ENCODE measurements around the gene PLCB3. TPM values are rescaled to one million over a fixed set of nuclear protein-coding genes. Genes with fewer than 3 reads are reported as not detected.
A peak's percentile ranks its signal among the peaks of the same experiment; 100 is the strongest.
"Not testable (repeated sequence)": the region's sequence is repeated elsewhere in the genome, so short reads cannot be mapped to it uniquely, and the experiment has no call there.

Gene PLCB3
- total RNA-seq, 1 experiment from 2014 or later, result 34.6 TPM

DNA sequence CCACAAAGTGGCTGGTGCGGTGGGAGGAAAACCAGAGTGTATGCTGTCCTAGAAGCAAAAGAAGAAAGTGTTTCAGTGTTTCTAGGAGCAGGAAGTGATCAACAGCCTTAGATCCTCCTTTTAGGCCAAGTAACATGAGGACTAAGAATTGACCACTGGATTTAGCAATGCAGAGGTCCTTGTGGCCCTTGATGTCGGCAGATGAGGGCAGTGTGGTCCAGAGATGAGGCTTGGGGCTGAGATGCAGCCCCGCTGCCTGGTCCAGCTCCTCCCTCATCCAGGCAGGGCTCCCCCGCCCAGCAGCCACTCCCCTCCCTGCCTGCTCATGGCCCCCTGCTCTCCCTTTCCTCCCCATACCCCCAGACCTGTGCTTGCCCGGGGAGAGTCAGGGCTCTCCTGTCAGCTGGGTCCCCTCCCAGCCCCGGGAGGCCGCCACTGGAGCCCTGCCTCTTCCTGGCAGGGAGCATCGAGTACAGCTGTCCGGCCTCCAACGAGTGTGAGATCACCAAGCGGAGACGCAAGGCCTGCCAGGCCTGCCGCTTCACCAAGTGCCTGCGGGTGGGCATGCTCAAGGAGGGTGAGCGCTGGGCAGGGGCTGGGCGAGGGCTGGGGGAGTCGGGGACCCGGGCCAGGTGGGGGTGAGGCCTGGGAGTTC is 62.3 kb downstream of the PLCB3 start:
- H3K27ac Mint-ChIP-seq (ENCODE audit: low read depth, unreplicated experiment), result peak overlapping the region; percentile 61
- H3K4me1 Mint-ChIP-seq (ENCODE audit: insufficient read depth, unreplicated experiment), result peaks cover 15% of the 10 kb centered on the region
- BruUV-seq (replicated peaks), result no TSS peak
- no peaks in the 10 kb centered on the region for H3K9me3 Mint-ChIP-seq (ENCODE audit: unreplicated experiment)
- intact Hi-C loops (cut with micrococcal nuclease), result no loop called here
- no peak for DNase-seq (ENCODE audit: unreplicated experiment)
- TF ChIP-seq, protein P1, sequence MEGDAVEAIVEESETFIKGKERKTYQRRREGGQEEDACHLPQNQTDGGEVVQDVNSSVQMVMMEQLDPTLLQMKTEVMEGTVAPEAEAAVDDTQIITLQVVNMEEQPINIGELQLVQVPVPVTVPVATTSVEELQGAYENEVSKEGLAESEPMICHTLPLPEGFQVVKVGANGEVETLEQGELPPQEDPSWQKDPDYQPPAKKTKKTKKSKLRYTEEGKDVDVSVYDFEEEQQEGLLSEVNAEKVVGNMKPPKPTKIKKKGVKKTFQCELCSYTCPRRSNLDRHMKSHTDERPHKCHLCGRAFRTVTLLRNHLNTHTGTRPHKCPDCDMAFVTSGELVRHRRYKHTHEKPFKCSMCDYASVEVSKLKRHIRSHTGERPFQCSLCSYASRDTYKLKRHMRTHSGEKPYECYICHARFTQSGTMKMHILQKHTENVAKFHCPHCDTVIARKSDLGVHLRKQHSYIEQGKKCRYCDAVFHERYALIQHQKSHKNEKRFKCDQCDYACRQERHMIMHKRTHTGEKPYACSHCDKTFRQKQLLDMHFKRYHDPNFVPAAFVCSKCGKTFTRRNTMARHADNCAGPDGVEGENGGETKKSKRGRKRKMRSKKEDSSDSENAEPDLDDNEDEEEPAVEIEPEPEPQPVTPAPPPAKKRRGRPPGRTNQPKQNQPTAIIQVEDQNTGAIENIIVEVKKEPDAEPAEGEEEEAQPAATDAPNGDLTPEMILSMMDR (IDR thresholded peaks at IDR 0.05; ENCODE audit: unreplicated experiment), result no peak
- no peak overlapping the region for H3K4me3 Mint-ChIP-seq (ENCODE audit: unreplicated experiment)
- H3K27me3 Mint-ChIP-seq (ENCODE audit: insufficient read depth, unreplicated experiment), result no peaks in the 10 kb centered on the region
- ChIA-PET POLR2A (interaction anchor here (0.6 to 5.8 kb wide), 4 partner anchors 11 to 67 kb away, joined by 3 to 64 read pairs (median 5); partner anchors contain the start of genes ESRRA and PPP1R14B), CTCF (interaction anchor here (1.0 to 10.2 kb wide), 6 partner anchors 9 to 135 kb away, joined by 3 to 148 read pairs (median 4); partner anchors contain the start of gene RPS6KA4)
- peaks cover 71% of the 10 kb centered on the region for H3K36me3 Mint-ChIP-seq (ENCODE audit: insufficient read depth, unreplicated experiment)

DNA sequence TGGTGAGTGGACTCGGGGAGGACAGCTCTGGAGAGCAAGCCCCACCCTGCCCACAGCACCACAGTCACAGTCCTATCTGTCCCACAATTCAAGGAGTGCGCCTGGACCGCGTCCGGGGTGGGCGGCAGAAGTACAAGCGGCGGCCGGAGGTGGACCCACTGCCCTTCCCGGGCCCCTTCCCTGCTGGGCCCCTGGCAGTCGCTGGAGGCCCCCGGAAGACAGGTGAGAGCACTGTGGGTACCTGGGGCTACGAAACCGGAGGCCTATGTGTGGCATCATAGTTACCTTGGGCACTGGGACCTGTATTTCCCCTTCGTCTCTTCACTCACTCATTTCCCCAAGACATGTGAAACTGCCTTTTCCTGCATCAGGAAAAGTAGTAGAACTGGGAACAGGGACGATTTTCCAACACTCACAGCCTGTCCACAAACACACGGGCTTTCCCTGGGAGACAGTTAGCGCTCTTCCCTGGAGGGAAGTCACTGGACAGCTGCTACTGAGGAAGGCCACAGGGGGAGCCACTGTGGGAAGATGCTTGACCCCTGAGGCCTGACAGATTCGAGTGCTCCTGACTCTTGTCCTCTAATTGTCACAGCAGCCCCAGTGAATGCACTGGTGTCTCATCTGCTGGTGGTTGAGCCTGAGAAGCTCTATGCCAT is 62.9 kb downstream of the PLCB3 start:
- H3K4me1 Mint-ChIP-seq (ENCODE audit: insufficient read depth, unreplicated experiment), result peaks cover 21% of the 10 kb centered on the region
- peaks cover 65% of the 10 kb centered on the region for H3K36me3 Mint-ChIP-seq (ENCODE audit: insufficient read depth, unreplicated experiment)
- DNase-seq (ENCODE audit: unreplicated experiment), result no peak
- no peak overlapping the region for H3K4me3 Mint-ChIP-seq (ENCODE audit: unreplicated experiment)
- POLR2A ChIA-PET, result interaction anchor here (1.3 to 5.8 kb wide), 2 partner anchors 11 to 68 kb away, joined by 5 to 64 read pairs; partner anchors contain the start of genes ESRRA and PPP1R14B
- H3K9me3 Mint-ChIP-seq (ENCODE audit: unreplicated experiment), result no peaks in the 10 kb centered on the region
- no peak overlapping the region for H3K27ac Mint-ChIP-seq (ENCODE audit: low read depth, unreplicated experiment)
- TF ChIP-seq, protein P1 (IDR thresholded peaks at IDR 0.05; ENCODE audit: unreplicated experiment), result no peak
- no TSS peak for BruUV-seq (replicated peaks)
- CTCF ChIA-PET, result interaction anchor here (1.0 to 10.2 kb wide), 4 partner anchors 17 to 135 kb away, joined by 3 to 148 read pairs (median 49); partner anchors contain the start of gene RPS6KA4
- intact Hi-C loops (cut with micrococcal nuclease), result no loop called here
- no peaks in the 10 kb centered on the region for H3K27me3 Mint-ChIP-seq (ENCODE audit: insufficient read depth, unreplicated experiment)

DNA sequence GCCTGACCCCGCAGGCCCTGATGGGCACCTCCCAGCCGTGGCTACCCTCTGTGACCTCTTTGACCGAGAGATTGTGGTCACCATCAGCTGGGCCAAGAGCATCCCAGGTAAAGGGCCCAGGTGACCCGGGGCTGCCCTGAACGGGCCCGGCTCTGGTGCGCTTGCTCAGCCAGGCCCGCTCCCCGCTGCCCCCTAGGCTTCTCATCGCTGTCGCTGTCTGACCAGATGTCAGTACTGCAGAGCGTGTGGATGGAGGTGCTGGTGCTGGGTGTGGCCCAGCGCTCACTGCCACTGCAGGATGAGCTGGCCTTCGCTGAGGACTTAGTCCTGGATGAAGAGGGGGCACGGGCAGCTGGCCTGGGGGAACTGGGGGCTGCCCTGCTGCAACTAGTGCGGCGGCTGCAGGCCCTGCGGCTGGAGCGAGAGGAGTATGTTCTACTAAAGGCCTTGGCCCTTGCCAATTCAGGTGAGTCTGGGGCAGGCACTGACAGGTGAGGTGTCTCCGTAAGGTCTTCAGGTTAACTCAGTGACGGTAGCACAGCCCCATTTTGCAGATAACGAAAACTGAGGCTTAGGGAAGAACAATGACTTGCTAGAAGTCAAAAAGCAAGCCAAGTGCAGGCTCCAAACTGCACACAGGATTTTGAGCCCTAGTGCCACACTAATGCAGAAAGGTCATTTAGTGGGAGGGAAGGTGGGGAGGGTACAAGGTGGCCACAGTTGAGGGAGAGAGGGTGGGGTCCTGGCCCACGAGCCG is 63.7 kb downstream of the PLCB3 start:
- intact Hi-C loops (cut with micrococcal nuclease), result no loop called here
- Mint-ChIP-seq H3K9me3 (ENCODE audit: unreplicated experiment) (no peaks in the 10 kb centered on the region), H3K4me3 (ENCODE audit: unreplicated experiment) (no peak overlapping the region), H3K4me1 (ENCODE audit: insufficient read depth, unreplicated experiment) (peaks cover 28% of the 10 kb centered on the region), H3K27ac (ENCODE audit: low read depth, unreplicated experiment) (no peak overlapping the region), H3K36me3 (ENCODE audit: insufficient read depth, unreplicated experiment) (peaks cover 59% of the 10 kb centered on the region), H3K27me3 (ENCODE audit: insufficient read depth, unreplicated experiment) (no peaks in the 10 kb centered on the region)
- DNase-seq (ENCODE audit: unreplicated experiment), result no peak
- ChIA-PET CTCF (interaction anchor here (1.5 to 10.2 kb wide), 3 partner anchors 16 to 134 kb away, joined by 3 to 148 read pairs (median 95); partner anchors contain the start of gene RPS6KA4), POLR2A (interaction anchor here (1.3 to 5.8 kb wide), 3 partner anchors 12 to 69 kb away, joined by 5 to 285 read pairs (median 64); partner anchors contain the start of genes CCDC88B, ESRRA and PPP1R14B)
- TF ChIP-seq, protein P1 (IDR thresholded peaks at IDR 0.05; ENCODE audit: unreplicated experiment), result no peak
- BruUV-seq (replicated peaks), result no TSS peak

DNA sequence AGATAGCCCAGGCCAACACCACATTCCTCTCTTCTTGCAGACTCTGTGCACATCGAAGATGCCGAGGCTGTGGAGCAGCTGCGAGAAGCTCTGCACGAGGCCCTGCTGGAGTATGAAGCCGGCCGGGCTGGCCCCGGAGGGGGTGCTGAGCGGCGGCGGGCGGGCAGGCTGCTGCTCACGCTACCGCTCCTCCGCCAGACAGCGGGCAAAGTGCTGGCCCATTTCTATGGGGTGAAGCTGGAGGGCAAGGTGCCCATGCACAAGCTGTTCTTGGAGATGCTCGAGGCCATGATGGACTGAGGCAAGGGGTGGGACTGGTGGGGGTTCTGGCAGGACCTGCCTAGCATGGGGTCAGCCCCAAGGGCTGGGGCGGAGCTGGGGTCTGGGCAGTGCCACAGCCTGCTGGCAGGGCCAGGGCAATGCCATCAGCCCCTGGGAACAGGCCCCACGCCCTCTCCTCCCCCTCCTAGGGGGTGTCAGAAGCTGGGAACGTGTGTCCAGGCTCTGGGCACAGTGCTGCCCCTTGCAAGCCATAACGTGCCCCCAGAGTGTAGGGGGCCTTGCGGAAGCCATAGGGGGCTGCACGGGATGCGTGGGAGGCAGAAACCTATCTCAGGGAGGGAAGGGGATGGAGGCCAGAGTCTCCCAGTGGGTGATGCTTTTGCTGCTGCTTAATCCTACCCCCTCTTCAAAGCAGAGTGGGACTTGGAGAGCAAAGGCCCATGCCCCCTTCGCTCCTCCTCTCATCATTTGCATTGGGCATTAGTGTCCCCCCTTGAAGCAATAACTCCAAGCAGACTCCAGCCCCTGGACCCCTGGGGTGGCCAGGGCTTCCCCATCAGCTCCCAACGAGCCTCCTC is 64.6 kb downstream of the PLCB3 start:
- H3K9me3 Mint-ChIP-seq (ENCODE audit: unreplicated experiment); BruUV-seq (replicated peaks); H3K27me3 Mint-ChIP-seq (ENCODE audit: insufficient read depth, unreplicated experiment); DNase-seq (ENCODE audit: unreplicated experiment); intact Hi-C loops (cut with micrococcal nuclease): not testable (repeated sequence)
- Mint-ChIP-seq H3K36me3 (ENCODE audit: insufficient read depth, unreplicated experiment) (peaks cover 57% of the 10 kb centered on the region), H3K27ac (ENCODE audit: low read depth, unreplicated experiment) (peak overlapping the region; percentile 93), H3K4me3 (ENCODE audit: unreplicated experiment) (peak overlapping the region; percentile 86), H3K4me1 (ENCODE audit: insufficient read depth, unreplicated experiment) (peaks cover 35% of the 10 kb centered on the region)
- ChIA-PET POLR2A (interaction anchor here (0.6 to 5.8 kb wide), 14 partner anchors 8 to 840 kb away, joined by 3 to 285 read pairs (median 28); partner anchors contain the start of genes BAD, CCDC88B, ESRRA and GPR137), CTCF (interaction anchor here (0.5 to 10.2 kb wide), 11 partner anchors 8 to 98 kb away, joined by 3 to 148 read pairs (median 6); partner anchors contain the start of gene RPS6KA4)
